ENCODE results near the gene STX1B. TPM values are rescaled to one million over a fixed set of nuclear protein-coding genes. Genes with fewer than 3 reads are reported as not detected.

Gene STX1B
- total RNA-seq, 2 experiments from 2014 or later, result 1.1 to 1.8 TPM

- ChIA-PET CTCF (no interaction called here), POLR2A (interaction anchor here (1.0 kb wide), 1 partner anchor 25 kb away, joined by 3 read pairs; no protein-coding TSS in a partner anchor)
- no peaks in the 10 kb centered on the region for H3K27me3 Mint-ChIP-seq
- H3K4me3 Mint-ChIP-seq, result no peak overlapping the region
- ATAC-seq (no peak), DNase-seq (no peak)
- no peaks in the 10 kb centered on the region for H3K9me3 Mint-ChIP-seq
- H3K4me1 Mint-ChIP-seq (ENCODE audit: low read depth), result no peaks in the 10 kb centered on the region
- intact Hi-C loops (cut with micrococcal nuclease), result no loop called here
- no peak for TF ChIP-seq CTCF (IDR thresholded peaks at IDR 0.05)
- peaks cover 5% of the 10 kb centered on the region for H3K36me3 Mint-ChIP-seq (ENCODE audit: low read depth)
- no peak overlapping the region for H3K27ac Mint-ChIP-seq
Observed at GRCh38 chr16:31043898-31044481, 33.6 kb upstream of the STX1B start.

- H3K36me3 Mint-ChIP-seq (ENCODE audit: low read depth), result peaks cover 5% of the 10 kb centered on the region
- no peak overlapping the region for H3K4me3 Mint-ChIP-seq
- no peak overlapping the region for H3K27ac Mint-ChIP-seq
- intact Hi-C loops (cut with micrococcal nuclease), result no loop called here
- ChIA-PET POLR2A (no interaction called here), CTCF (no interaction called here)
- no peak for ATAC-seq
- DNase-seq, result no peak
- H3K9me3 Mint-ChIP-seq, result no peaks in the 10 kb centered on the region
- TF ChIP-seq CTCF (IDR thresholded peaks at IDR 0.05), result no peak
- H3K27me3 Mint-ChIP-seq, result no peaks in the 10 kb centered on the region
- H3K4me1 Mint-ChIP-seq (ENCODE audit: low read depth), result no peaks in the 10 kb centered on the region
Observed at GRCh38 chr16:31043352-31043751, 32.9 kb upstream of the STX1B start.

GRCh38 chr16:31042866-31043265 is 32.4 kb upstream of the STX1B start:
- CTCF ChIA-PET, result no interaction called here
- ATAC-seq, result no peak
- Mint-ChIP-seq H3K4me3 (no peak overlapping the region), H3K27ac (no peak overlapping the region), H3K27me3 (no peaks in the 10 kb centered on the region), H3K36me3 (ENCODE audit: low read depth) (peaks cover 5% of the 10 kb centered on the region), H3K9me3 (no peaks in the 10 kb centered on the region), H3K4me1 (ENCODE audit: low read depth) (no peaks in the 10 kb centered on the region)
- POLR2A ChIA-PET, result interaction anchor here (0.5 kb wide), 1 partner anchor 15 kb away, joined by 3 read pairs; no protein-coding TSS in a partner anchor
- intact Hi-C loops (cut with micrococcal nuclease), result no loop called here
- no peak for DNase-seq
- no peak for TF ChIP-seq CTCF (IDR thresholded peaks at IDR 0.05)

- peaks cover 12% of the 10 kb centered on the region for H3K4me1 Mint-ChIP-seq (ENCODE audit: low read depth)
- ChIA-PET CTCF (interaction anchor here (0.7 to 1.0 kb wide), 3 partner anchors 15 to 35 kb away, joined by 3 read pairs; no protein-coding TSS in a partner anchor), POLR2A (interaction anchor here (0.9 to 1.1 kb wide), 3 partner anchors 9 to 143 kb away, joined by 3 read pairs; no protein-coding TSS in a partner anchor)
- TF ChIP-seq CTCF (IDR thresholded peaks at IDR 0.05), result no peak
- ATAC-seq (no peak), DNase-seq (no peak)
- no peaks in the 10 kb centered on the region for H3K9me3 Mint-ChIP-seq
- no peaks in the 10 kb centered on the region for H3K27me3 Mint-ChIP-seq
- no peak overlapping the region for H3K4me3 Mint-ChIP-seq
- H3K36me3 Mint-ChIP-seq (ENCODE audit: low read depth), result peaks cover 13% of the 10 kb centered on the region
- no peak overlapping the region for H3K27ac Mint-ChIP-seq
- intact Hi-C loops (cut with micrococcal nuclease), result no loop called here
Observed at GRCh38 chr16:31038993-31039392, 28.6 kb upstream of the STX1B start.

- H3K27me3 Mint-ChIP-seq, result no peaks in the 10 kb centered on the region
- no peak overlapping the region for H3K27ac Mint-ChIP-seq
- TF ChIP-seq CTCF (IDR thresholded peaks at IDR 0.05), result no peak
Observed at GRCh38 chr16:31036691-31037090, 26.3 kb upstream of the STX1B start.

More at GRCh38 chr16:31036691-31037090, 26.3 kb upstream of the STX1B start:
- ChIA-PET POLR2A (interaction anchor here (3.7 kb wide), 1 partner anchor 37 kb away, joined by 17 read pairs; the partner anchor contains the start of genes ZNF646 and ZNF668), CTCF (no interaction called here)
- DNase-seq, result no peak
- Mint-ChIP-seq H3K4me1 (ENCODE audit: low read depth) (peaks cover 21% of the 10 kb centered on the region), H3K4me3 (no peak overlapping the region), H3K36me3 (ENCODE audit: low read depth) (peaks cover 10% of the 10 kb centered on the region), H3K9me3 (no peaks in the 10 kb centered on the region)
- intact Hi-C loops (cut with micrococcal nuclease), result no loop called here
- no peak for ATAC-seq

Measured in activated CD8-positive, alpha-beta T cell treated with anti-CD3 and anti-CD28 coated beads for 36 hours (primary cell).